Middle frontal gyrus (tissue), 1 donor: Measurements from ENCODE around the gene PRKG1.

Experiments used
- DNase-seq: peaks from one replicate; pipeline ENCODE4 v3.0.0-alpha.2; 2015; ENCODE audit warnings: low spot score; ENCODE audit errors: extremely low spot score

Gene PRKG1

DNA sequence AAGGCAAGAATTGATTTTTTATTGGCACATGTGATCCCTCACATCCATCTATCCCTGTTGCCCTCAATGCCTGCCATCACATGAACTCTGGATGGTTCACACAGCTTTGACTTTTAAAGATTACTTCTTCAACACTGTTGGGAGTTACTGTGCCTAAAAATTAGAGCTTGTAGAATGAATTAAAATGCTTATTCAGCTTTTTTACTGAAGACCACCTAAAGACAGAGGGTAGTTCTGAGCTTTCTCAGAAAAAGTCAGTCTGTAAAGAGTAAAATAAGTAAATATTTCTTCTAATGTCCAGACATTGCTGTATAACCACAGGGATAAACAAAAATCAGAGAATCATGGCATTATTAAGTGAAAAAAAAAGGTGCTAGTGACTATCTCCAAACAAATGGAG is 718.4 kb downstream of the PRKG1 start:
- no peak for DNase-seq

- DNase-seq: no peak
Observed at GRCh38 chr10:51800121-51800520, 725.8 kb downstream of the PRKG1 start.

DNA sequence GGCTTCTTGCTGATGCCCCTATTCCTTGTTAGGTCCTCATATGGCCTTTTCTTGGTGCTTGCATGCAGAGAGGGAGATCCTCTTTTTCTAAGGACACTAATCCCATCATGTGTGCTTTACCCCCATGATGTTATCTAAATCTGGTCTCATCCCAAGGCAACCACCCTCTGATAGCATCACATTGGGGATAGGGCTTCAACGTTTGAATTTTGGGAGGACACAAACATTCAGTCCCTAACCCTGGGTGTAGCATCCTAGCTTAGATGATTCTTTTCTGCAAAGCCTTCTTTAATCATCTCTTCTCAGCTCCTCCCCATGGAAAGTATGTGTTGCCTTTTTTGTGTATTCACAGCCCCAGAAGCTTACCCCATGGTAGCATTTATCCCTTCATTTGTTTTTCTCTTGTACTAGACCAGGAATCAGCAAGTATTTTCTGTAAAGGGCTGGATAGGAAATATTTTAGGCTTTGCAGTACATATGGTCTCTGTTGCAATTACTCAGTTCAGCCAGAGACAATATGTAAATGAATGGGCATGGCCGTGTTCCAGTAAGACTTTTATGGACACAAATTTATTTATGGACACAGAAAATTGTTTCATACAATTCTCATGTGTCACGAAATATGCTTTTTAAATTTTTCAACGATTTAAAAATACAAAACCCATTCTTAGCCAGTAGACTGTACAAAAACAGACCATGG is 726.6 kb downstream of the PRKG1 start:
- DNase-seq: peak; percentile 62

GRCh38 chr10:51802030-51802429 is 727.7 kb downstream of the PRKG1 start:
- DNase-seq: no peak

DNA sequence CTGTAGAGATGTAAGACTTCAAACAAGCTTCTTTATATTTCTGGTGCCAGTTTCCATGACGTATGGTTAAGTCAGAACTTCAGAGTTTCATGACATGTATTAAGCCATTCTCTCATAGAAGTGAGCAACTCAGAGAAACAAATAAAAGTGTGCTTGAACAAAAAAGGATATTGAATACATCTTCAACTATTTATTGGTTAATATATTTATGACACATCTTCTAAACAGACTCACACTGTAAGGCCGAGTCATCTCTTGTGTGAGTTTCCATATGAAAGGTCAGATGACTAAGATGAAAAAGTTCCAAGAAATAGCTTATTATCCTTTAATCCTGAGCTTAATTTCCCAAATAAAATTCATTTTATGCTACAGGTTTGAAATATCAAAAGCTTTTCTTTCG is 730.6 kb downstream of the PRKG1 start:
- no peak for DNase-seq

DNA sequence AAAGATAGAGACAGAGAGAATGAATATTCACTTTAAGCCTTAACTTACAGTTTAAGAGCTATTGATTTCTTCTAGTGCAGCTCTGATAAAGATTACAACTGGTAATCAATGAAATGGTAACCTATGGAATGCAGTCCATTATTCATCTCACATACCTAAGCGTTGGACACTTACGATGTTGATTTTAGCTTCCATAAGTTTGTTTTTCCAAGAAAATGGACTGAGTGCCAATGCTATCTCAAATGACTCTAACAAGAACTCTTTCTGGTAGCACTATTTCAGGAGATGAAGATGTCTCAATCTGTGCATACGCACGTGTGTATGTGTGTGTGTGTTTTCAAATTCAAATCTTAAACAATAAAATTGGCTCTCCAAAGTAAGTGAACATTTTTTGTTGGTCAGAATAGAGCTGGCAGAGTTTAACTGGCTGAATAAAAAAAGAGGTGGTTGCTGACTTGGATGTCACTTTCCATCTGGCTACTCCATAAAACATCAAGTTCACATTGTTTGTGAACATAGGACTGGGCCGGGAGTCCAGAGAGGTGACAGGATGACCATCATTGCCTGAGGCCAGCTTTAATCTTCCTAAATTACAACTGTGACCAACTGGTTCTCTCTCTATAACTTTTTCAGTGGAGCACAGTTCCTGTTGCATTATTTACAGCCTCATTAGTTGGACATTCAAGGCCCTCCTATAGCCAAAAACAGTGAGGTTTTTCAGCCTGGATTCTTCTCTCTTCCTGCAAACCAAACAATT is 732.0 kb downstream of the PRKG1 start:
- DNase-seq: no peak

GRCh38 chr10:51808187-51808586 is 733.9 kb downstream of the PRKG1 start:
- DNase-seq: no peak

DNA sequence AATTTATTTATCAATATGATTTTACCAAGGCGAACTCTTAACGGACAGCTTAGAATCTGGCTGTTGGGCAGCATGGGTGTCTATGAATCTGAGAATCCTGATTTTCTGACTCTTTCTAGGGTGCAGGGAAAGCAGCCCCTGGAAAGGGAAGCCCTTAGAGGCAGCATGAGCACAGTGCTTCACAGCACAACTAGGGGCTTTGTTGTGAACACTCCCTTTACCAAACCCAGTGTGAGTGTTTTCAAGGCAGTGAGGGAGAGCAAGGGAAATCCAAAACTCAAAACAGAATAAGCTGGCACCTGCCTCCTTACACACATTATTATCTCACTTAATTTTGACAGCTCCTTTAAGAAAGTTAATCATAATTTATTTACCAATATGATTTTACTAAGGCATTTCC is 741.4 kb downstream of the PRKG1 start:
- DNase-seq: no peak

DNA sequence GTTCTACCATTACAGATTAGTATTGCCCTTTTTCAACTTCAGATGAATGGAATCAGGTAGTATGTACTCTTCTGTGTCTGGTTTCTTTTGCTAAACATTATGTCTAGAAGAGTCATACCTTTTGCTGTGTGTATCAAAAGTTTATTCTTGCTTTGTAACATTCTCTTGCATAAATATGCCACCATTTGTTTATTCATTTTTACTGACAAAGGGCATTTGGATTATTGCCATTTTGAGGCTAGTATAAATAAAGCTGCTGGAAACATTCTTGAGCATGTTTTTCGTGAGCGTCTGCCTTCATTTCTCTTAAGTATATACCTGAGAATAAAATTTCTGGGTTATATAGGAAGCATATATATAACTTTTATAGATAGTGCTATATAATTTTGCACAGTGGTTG is 746.8 kb downstream of the PRKG1 start:
- DNase-seq: no peak

DNA sequence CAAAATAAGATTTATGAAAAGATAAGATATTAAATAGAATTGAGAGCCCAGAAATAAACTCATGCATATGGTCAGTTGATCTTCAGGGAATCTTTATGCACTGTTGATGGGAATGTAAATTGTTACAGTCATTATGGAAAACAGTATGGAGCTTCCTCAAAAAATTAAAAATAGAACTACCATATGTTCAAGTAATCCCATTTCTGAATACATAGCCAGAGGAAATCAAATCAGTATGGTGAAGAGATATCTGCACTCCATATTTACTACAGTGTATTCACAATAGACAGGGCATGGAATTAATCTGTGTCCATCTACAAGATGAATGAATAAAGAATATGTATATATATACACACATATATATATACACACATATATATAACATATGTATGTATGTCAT is 747.5 kb downstream of the PRKG1 start:
- DNase-seq: no peak

DNA sequence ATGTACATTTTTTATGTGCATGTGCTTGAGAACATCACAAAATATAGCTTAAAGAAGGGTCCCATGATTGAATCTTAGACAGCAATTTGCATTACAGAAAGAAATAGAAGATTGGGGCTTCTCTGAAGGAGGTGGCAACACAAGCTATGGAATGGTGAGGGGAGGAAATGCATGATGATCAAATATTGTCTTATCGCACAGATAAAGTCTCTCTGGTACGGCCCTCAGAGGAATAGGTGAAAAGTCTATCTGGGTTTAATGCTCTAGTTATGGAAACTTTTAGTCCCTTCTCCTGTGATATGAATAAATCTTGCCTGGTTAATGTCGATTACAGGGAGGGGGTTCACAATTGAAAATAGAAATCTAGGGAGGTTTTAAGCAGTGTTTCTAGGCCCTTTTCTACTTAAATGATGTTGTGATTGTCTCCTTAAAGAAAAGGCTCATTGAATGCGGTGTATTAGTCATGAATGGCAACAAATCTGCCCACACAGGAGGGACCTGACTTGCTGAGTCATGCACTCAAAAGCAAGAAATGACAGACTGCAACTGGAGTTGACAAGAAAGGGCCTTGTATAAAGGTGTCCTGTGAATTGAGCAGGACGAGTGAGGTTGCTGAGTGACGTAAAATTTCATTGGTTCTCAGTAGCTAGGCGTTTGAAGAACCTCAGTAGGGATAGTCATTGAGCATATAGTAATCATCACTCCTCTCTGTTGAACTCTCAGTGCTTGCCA is 758.5 kb downstream of the PRKG1 start:
- no peak for DNase-seq

- no peak for DNase-seq
Observed at GRCh38 chr10:51834548-51834947, 760.3 kb downstream of the PRKG1 start.

- DNase-seq: no peak
Observed at GRCh38 chr10:51838471-51838870, 764.2 kb downstream of the PRKG1 start.

- DNase-seq: no peak
Observed at GRCh38 chr10:51843966-51844365, 769.7 kb downstream of the PRKG1 start.

GRCh38 chr10:51846856-51847506 is 772.7 kb downstream of the PRKG1 start:
- DNase-seq: no peak

DNA sequence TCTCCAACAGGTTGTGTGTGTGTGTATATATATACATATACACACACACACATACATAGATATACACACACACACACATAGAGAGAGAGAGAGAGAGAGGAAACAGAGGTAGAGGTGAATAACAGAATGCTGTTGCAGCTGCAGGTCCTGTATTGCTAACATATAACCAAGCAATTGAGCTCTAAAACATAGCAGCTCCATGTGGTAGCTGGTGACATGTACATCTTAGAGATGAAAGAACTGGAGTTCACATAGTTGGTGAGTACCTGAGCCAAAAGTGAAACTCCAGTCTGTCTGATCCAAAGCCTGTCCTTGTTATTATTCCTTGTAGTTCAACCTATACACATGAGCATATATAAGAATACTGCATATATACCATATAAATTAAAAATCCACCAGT is 778.0 kb downstream of the PRKG1 start:
- no peak for DNase-seq

- DNase-seq: no peak
Observed at GRCh38 chr10:51857305-51857704, 783.0 kb downstream of the PRKG1 start.

GRCh38 chr10:51860257-51860656 is 786.0 kb downstream of the PRKG1 start:
- DNase-seq: no peak

GRCh38 chr10:51861051-51861450 is 786.8 kb downstream of the PRKG1 start:
- no peak for DNase-seq

GRCh38 chr10:51861731-51862130 is 787.4 kb downstream of the PRKG1 start:
- no peak for DNase-seq

DNA sequence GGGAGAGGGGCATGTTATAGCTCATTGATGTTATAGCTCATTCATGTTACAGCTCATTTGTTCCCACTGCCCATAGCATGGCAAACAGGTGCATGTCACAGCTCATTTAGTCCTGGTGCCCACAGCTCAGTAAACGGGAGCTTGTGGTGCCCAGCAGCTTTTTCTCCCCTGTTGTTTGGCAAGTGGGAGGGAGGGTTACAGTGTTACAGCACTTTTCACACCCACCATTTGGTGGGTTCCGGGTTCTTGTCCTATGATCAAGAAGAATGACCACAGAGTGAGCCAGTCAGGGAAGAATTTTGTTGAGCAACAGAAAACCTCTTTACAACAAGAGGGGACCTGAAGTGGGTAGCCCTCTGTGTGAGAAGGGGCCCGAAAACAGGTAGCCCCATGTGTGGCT is 787.9 kb downstream of the PRKG1 start:
- no peak for DNase-seq

DNA sequence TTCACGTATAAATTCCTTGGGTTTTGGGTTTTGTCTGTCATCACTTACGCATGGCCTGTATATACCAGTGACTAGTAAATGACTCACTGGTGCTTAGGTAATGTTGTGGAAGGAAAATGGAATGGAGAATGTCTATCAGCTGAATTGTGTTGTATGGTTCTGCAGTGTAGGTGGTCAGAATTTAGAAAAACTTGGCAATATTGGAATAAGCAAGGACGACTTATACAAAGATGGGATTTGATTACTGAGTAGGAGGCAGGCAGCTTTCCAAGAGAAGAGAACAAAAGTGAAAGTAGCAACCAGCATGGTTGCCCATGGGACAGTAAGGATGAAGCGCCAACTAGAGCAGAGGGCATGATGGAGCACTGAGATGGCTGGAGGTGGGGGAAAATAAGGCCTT is 793.7 kb downstream of the PRKG1 start:
- no peak for DNase-seq
